ENCODE measurements around the gene MAD1L1. TPM values are rescaled to one million over a fixed set of nuclear protein-coding genes. Genes with fewer than 3 reads are reported as not detected.

The MAD1L1 gene
- total RNA-seq, 1 donor from 2014 or later: 57.6 TPM

GRCh38 chr7:2170576-2171521 lies 61.9 kb downstream of the MAD1L1 start:
- H3K9me3 Mint-ChIP-seq (ENCODE audit: unreplicated experiment): peaks cover 12% of the 10 kb centered on the region
- no peak for DNase-seq
- H3K27me3 Mint-ChIP-seq (ENCODE audit: unreplicated experiment): peaks cover 12% of the 10 kb centered on the region
- H3K36me3 Mint-ChIP-seq (ENCODE audit: unreplicated experiment): peaks cover 5% of the 10 kb centered on the region
- H3K27ac Mint-ChIP-seq (ENCODE audit: unreplicated experiment): peak overlapping the region; percentile 7
- H3K4me1 Mint-ChIP-seq (ENCODE audit: low read depth, unreplicated experiment): peaks cover 19% of the 10 kb centered on the region
- no peak overlapping the region for H3K4me3 Mint-ChIP-seq (ENCODE audit: unreplicated experiment)
- TF ChIP-seq, protein P1, sequence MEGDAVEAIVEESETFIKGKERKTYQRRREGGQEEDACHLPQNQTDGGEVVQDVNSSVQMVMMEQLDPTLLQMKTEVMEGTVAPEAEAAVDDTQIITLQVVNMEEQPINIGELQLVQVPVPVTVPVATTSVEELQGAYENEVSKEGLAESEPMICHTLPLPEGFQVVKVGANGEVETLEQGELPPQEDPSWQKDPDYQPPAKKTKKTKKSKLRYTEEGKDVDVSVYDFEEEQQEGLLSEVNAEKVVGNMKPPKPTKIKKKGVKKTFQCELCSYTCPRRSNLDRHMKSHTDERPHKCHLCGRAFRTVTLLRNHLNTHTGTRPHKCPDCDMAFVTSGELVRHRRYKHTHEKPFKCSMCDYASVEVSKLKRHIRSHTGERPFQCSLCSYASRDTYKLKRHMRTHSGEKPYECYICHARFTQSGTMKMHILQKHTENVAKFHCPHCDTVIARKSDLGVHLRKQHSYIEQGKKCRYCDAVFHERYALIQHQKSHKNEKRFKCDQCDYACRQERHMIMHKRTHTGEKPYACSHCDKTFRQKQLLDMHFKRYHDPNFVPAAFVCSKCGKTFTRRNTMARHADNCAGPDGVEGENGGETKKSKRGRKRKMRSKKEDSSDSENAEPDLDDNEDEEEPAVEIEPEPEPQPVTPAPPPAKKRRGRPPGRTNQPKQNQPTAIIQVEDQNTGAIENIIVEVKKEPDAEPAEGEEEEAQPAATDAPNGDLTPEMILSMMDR (IDR thresholded peaks at IDR 0.05; ENCODE audit: partially characterized antibody, unreplicated experiment): no peak

DNA sequence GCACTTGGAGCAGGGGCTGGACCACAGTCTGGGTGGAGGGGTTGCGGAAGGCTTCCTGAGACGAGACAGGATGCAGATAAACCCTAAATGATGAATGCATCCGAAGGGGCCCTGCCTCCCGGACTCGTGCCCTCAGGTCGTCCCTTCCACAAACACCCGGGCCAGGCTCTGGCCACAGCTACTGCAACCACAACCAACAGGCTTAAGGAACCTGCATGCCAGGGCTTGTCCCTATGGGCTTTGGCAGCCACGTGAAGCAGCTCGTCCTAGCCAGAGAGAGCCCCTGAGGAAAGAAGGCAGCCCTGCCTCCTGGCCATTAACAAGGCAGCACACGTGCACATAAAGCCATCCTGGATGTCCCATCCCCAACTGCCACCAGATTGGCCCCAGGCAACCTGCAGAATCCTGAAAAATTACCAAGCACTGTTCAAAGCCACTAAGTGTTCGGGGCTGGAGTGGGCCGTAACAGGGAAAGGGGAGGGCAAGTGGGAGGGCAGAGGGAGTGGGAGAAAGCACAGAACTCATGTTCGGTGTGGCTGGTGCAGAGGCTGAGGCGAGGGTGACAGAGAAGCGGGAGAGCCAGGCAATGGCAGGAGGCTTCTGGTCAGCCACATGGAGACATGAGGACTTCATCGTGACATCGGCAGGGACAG lies 62.7 kb downstream of the MAD1L1 start:
- TF ChIP-seq, protein P1 (IDR thresholded peaks at IDR 0.05; ENCODE audit: partially characterized antibody, unreplicated experiment): no peak
- Mint-ChIP-seq H3K27me3 (ENCODE audit: unreplicated experiment) (peaks cover 9% of the 10 kb centered on the region), H3K4me1 (ENCODE audit: low read depth, unreplicated experiment) (peaks cover 21% of the 10 kb centered on the region), H3K27ac (ENCODE audit: unreplicated experiment) (peak overlapping the region; percentile 7), H3K9me3 (ENCODE audit: unreplicated experiment) (peaks cover 13% of the 10 kb centered on the region), H3K36me3 (ENCODE audit: unreplicated experiment) (peaks cover 5% of the 10 kb centered on the region), H3K4me3 (ENCODE audit: unreplicated experiment) (no peak overlapping the region)
- no peak for DNase-seq

DNA sequence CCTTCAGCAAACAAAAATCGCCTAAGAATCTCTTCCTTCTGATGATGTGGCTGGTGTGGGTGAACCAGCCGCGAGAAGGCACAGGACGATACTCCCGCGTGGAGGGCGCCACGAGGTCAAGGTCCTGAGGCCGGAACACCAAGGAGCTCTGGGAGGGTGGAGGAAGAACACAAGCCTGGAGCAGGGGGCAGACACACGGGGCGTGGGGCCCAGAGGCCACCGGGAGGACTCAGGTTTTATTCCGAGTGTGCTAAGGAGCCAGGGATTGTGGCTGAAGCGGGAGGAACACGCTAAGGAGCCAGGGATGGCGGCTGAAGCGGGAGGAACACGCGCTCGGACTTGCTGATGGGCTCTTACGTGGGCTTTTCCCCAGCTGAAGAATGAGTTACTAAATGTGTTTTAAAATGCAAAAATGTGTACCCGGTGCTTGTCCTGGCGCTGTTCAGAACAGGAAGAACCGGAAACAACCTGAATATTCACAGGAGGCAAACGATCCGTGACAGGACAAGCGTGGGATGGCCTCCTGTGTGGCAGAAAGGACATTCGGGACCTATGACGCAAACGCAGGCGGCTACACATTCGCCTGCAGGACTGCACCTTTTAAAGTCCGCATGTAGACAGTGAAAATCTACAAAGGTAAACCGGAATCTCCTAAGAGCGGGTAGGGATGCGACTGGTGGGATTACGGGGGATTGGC lies 64.0 kb downstream of the MAD1L1 start:
- Mint-ChIP-seq H3K4me3 (ENCODE audit: unreplicated experiment) (no peak overlapping the region), H3K36me3 (ENCODE audit: unreplicated experiment) (no peaks in the 10 kb centered on the region), H3K27me3 (ENCODE audit: unreplicated experiment) (peaks cover 11% of the 10 kb centered on the region), H3K27ac (ENCODE audit: unreplicated experiment) (no peak overlapping the region), H3K9me3 (ENCODE audit: unreplicated experiment) (peaks cover 14% of the 10 kb centered on the region), H3K4me1 (ENCODE audit: low read depth, unreplicated experiment) (peaks cover 31% of the 10 kb centered on the region)
- DNase-seq: no peak
- TF ChIP-seq, protein P1 (IDR thresholded peaks at IDR 0.05; ENCODE audit: partially characterized antibody, unreplicated experiment): no peak

GRCh38 chr7:2166625-2167280 lies 66.0 kb downstream of the MAD1L1 start:
- Mint-ChIP-seq H3K4me1 (ENCODE audit: low read depth, unreplicated experiment) (peaks cover 37% of the 10 kb centered on the region), H3K9me3 (ENCODE audit: unreplicated experiment) (peaks cover 14% of the 10 kb centered on the region), H3K4me3 (ENCODE audit: unreplicated experiment) (no peak overlapping the region), H3K27ac (ENCODE audit: unreplicated experiment) (no peak overlapping the region), H3K36me3 (ENCODE audit: unreplicated experiment) (no peaks in the 10 kb centered on the region), H3K27me3 (ENCODE audit: unreplicated experiment) (peaks cover 11% of the 10 kb centered on the region)
- DNase-seq: no peak
- TF ChIP-seq, protein P1 (IDR thresholded peaks at IDR 0.05; ENCODE audit: partially characterized antibody, unreplicated experiment): no peak
